Stimulated activated CD8-positive, alpha-beta memory T cell treated with anti-CD3 and anti-CD28 coated beads, Interleukin-7, amount 100 ng/mL, for 48 hours (primary cell): Measurements from ENCODE around the gene OR4X2.
"Not testable (repeated sequence)": the region's sequence is repeated elsewhere in the genome, so short reads cannot be mapped to it uniquely, and the experiment has no call there.

Source experiments
- DNase-seq, 2 donors: peaks; one replicate each; pipeline ENCODE4 v3.0.0-alpha.2; 2020; ENCODE audit warnings: low read depth in 1 of 2; ENCODE audit errors: extremely low read depth in 1 of 2

Gene OR4X2, protein sequence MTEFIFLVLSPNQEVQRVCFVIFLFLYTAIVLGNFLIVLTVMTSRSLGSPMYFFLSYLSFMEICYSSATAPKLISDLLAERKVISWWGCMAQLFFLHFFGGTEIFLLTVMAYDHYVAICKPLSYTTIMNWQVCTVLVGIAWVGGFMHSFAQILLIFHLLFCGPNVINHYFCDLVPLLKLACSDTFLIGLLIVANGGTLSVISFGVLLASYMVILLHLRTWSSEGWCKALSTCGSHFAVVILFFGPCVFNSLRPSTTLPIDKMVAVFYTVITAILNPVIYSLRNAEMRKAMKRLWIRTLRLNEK

GRCh38 chr11:48244804-48245203 lies at the start of gene OR4X2:
Gene OR4X2 (plus strand): TSS chr11:48245104. CDS start chr11:48245104, 0 bp downstream.
- DNase-seq, result no peak

DNA sequence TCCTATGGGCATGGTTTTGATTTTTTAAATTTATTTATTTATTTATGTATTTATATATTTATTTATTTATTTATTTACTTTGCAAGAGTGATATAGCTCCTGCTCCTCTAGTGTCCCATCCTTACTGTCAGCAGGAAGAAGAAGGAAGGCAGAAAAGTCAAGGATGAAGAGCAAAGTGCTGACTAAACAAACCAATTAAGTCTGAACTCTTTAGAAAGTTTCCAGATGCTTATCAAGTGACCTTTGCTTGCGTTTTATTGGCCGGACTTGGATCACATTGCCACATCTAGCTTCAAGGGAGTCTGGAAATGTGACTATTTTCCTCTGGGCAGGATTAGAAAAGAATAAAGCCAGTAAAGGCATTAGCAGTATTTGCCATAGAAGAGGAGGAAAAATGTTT lies 37.0 kb upstream of the OR4X2 start:
- no peak for DNase-seq

- DNase-seq, result no peak
Observed at GRCh38 chr11:48210052-48210451, 34.9 kb upstream of the OR4X2 start.

DNA sequence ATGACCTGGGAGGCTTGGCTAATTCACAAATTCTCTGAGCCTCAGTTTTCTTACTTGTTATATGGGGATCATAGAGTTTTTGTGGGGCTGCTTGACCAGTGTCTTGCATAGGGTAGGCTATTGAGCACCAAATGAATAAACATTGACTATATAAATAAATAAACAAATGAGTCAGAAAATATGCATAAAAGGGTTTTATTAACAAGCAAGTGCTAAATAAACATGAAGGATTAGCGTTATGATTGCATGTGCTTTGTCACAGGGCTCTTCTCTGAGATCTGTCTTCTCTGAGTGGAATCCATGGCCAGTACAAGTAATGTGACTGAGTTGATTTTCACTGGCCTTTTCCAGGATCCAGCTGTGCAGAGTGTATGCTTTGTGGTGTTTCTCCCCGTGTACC lies 28.4 kb upstream of the OR4X2 start, which contains the start of gene OR4B1:
TSS of gene OR4B1 (plus strand) at position 301 of the 400 bp plus-strand sequence. CDS start at position 301, 0 bp downstream.
- no peak for DNase-seq

DNA sequence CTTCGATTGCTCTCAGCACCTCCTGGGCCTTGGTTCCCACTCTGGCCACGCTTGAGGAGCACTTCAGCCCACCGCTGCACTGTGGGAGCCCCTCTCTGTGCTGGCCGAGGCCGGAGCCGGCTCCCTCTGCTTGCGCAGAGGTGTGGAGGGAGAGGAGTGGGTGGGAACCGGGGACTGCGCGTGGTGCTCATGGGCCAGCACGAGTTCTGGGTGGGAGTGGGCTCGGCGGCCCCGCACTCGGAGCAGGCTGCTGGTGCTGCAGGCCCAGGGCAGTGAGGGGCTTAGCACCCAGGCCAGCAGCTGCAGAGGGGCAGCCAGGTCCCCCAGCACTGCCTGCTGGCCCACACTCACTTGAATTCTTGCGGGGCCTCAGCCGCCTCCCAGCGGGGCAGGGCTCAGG lies 16.1 kb upstream of the OR4X2 start:
- no peak for DNase-seq

- DNase-seq, result not testable (repeated sequence)
Observed at GRCh38 chr11:48230057-48230456, 14.8 kb upstream of the OR4X2 start.

GRCh38 chr11:48237727-48238126 lies 7.2 kb upstream of the OR4X2 start:
- DNase-seq, result no peak

DNA sequence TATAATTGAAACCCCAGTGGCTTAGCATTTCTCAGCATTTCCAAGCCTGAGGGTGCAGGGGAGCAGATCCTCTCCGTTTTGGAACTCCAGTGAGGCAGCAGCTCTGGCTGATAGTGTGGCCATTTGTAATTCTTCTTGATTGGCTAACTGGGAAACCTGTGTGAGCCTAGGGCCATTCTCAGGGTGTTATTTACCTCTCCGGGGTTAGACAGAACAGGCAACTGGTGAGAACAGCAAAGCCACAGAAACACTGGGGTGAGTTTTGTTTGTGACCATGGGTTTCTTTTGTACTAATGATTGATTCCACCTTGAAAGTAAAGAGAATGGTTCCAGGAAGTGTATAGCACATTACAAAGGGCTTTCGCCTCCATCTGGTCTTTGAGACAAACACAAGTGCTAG lies 2.4 kb upstream of the OR4X2 start:
- no peak for DNase-seq

- DNase-seq, result no peak
Observed at GRCh38 chr11:48248902-48249301, 4.0 kb downstream of the OR4X2 start.

DNA sequence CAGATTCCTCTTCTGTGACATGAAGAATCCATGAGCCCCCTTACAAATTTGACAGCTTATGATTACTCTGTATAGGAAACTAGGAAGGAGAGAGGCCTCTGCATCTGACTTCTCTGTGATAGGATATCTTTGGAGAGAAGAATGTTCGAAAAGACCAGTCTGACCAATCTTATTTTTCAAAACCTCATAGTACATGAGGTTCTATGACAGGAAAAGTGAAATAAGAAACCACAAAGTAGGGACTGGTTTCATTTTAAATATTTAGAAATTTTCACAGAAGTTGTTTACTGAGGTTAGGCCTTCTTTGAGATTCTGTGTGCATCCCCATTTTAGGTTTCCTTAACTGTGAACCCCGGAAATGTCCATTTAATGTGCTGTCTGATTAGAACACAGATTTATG lies 16.7 kb downstream of the OR4X2 start:
- DNase-seq, result no peak

- DNase-seq, result no peak
Observed at GRCh38 chr11:48263423-48263911, 18.6 kb downstream of the OR4X2 start, which contains the start of gene OR4X1. Gene OR4X1 (plus strand): TSS chr11:48263861. CDS start chr11:48263861, 0 bp downstream.

DNA sequence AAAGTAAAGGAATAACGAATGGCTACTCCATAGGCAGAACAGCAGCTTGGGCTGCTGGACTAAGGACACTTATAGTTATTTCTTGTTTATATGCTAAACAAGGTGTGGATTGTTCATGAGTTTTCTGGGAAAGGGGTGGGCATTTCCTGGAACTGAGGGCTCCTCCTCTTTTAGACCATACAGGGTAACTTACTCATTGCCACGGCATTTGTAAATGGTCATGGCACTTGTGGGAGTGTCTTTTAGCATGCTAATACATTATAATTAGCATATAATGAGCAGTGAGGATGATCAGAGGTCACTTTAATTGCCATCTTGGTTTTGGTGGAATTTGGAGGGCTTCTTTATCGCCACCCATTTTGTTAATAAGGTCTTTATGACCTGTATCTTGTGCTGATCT lies 25.7 kb downstream of the OR4X2 start:
- no peak for DNase-seq

- DNase-seq, result no peak
Observed at GRCh38 chr11:48272606-48273005, 27.7 kb downstream of the OR4X2 start.
